ENCODE data around the gene TTC7B.
A peak's percentile ranks its signal among the peaks of the same experiment; 100 is the strongest.

TTC7B gene

GRCh38 chr14:90727082-90727481 lies 89.1 kb downstream of the TTC7B start:
- H3K27me3 ChIP-seq = no peaks in the 10 kb centered on the region
- H3K9me3 ChIP-seq = no peaks in the 10 kb centered on the region; the same call in 1 of the 2 replicates
- H3K4me1 ChIP-seq = peaks cover 3% of the 10 kb centered on the region
- no peak for DNase-seq
- H3K36me3 ChIP-seq = peaks cover 3% of the 10 kb centered on the region; the same call in 1 of the 2 replicates
- TF ChIP-seq CTCF (IDR thresholded peaks at IDR 0.05; ENCODE audit: low read depth, low read length) = no peak
- H3K4me3 ChIP-seq (ENCODE audit: low read depth, low read length) = no peak overlapping the region

- no peaks in the 10 kb centered on the region for H3K27me3 ChIP-seq
- DNase-seq = no peak
- peaks cover 3% of the 10 kb centered on the region; the same call in 1 of the 2 replicates for H3K36me3 ChIP-seq
- peaks cover 8% of the 10 kb centered on the region for H3K4me1 ChIP-seq
- H3K9me3 ChIP-seq = no peaks in the 10 kb centered on the region; the same call in 1 of the 2 replicates
- no peak overlapping the region for H3K4me3 ChIP-seq (ENCODE audit: low read depth, low read length)
- TF ChIP-seq CTCF (IDR thresholded peaks at IDR 0.05; ENCODE audit: low read depth, low read length) = peak; percentile 27; the same call in 1 of the 2 replicates
Measured at GRCh38 chr14:90726656-90727055, 89.6 kb downstream of the TTC7B start.

GRCh38 chr14:90724866-90725265 lies 91.4 kb downstream of the TTC7B start:
- Histone ChIP-seq H3K4me3 (ENCODE audit: low read depth, low read length) (no peak overlapping the region), H3K36me3 (peaks cover 3% of the 10 kb centered on the region; the same call in 1 of the 2 replicates), H3K27me3 (no peaks in the 10 kb centered on the region), H3K4me1 (peaks cover 24% of the 10 kb centered on the region), H3K9me3 (no peaks in the 10 kb centered on the region; the same call in 1 of the 2 replicates)
- TF ChIP-seq CTCF (IDR thresholded peaks at IDR 0.05; ENCODE audit: low read depth, low read length) = no peak
- DNase-seq = no peak

GRCh38 chr14:90722590-90722989 lies 93.6 kb downstream of the TTC7B start:
- Histone ChIP-seq H3K4me1 (peaks cover 28% of the 10 kb centered on the region), H3K36me3 (peaks cover 3% of the 10 kb centered on the region; the same call in 1 of the 2 replicates), H3K9me3 (no peaks in the 10 kb centered on the region; the same call in 1 of the 2 replicates), H3K27me3 (no peaks in the 10 kb centered on the region), H3K4me3 (ENCODE audit: low read depth, low read length) (no peak overlapping the region)
- no peak for DNase-seq
- TF ChIP-seq CTCF (IDR thresholded peaks at IDR 0.05; ENCODE audit: low read depth, low read length) = no peak

GRCh38 chr14:90721619-90722305 lies 94.5 kb downstream of the TTC7B start:
- no peaks in the 10 kb centered on the region for H3K27me3 ChIP-seq
- DNase-seq = no peak
- H3K4me1 ChIP-seq = peaks cover 27% of the 10 kb centered on the region
- TF ChIP-seq CTCF (IDR thresholded peaks at IDR 0.05; ENCODE audit: low read depth, low read length) = no peak
- peaks cover 3% of the 10 kb centered on the region; the same call in 1 of the 2 replicates for H3K36me3 ChIP-seq
- no peak overlapping the region for H3K4me3 ChIP-seq (ENCODE audit: low read depth, low read length)
- no peaks in the 10 kb centered on the region; the same call in 1 of the 2 replicates for H3K9me3 ChIP-seq

GRCh38 chr14:90720832-90721231 lies 95.4 kb downstream of the TTC7B start:
- no peak for TF ChIP-seq CTCF (IDR thresholded peaks at IDR 0.05; ENCODE audit: low read depth, low read length)
- Histone ChIP-seq H3K4me3 (ENCODE audit: low read depth, low read length) (no peak overlapping the region), H3K4me1 (peaks cover 26% of the 10 kb centered on the region), H3K9me3 (no peaks in the 10 kb centered on the region; the same call in 1 of the 2 replicates), H3K36me3 (peaks cover 6% of the 10 kb centered on the region; the same call in 1 of the 2 replicates), H3K27me3 (no peaks in the 10 kb centered on the region)
- DNase-seq = no peak

All from BE2C (cell line).